K562 (cell line): ENCODE measurements around the gene DIP2C.

Source experiments
- FOXM1 ChIP-seq, 2 experiments: fragments of 450-650 bp in 1 of 2; sonication (generic) in 1 of 2; formaldehyde crosslinking in 1 of 2; IDR thresholded peaks; 2 replicates each; pipeline versions ENCODE4 v1.6.1 to v1.9.0; 2017 to 2022; ENCODE audit warnings: low read depth in 2 of 2, mild to moderate bottlenecking in 2 of 2, missing genetic modification reagents in 1 of 2, moderate library complexity in 1 of 2
- POLR2A ChIP-seq: fragments of 450-650 bp; conservative IDR thresholded peaks from 2 replicates; pipeline ENCODE4 v1.6.1; 2016
- POLR2G ChIP-seq: fragments of 200-400 bp; formaldehyde crosslinking; IDR thresholded peaks from 2 replicates; pipeline ENCODE4 v1.6.1; 2017; ENCODE audit warnings: low read depth, mild to moderate bottlenecking, antibody characterized with exemption, low read length, moderate library complexity
- RCOR1 ChIP-seq, 2 experiments: IDR thresholded peaks; 2 replicates each; pipeline ENCODE4 v1.6.1; 2012; ENCODE audit warnings: low read depth in 2 of 2, low read length in 2 of 2, borderline replicate concordance in 1 of 2, improper control_type of control experiment in 1 of 2
- STAG1 ChIP-seq: sonication (generic); formaldehyde crosslinking; IDR thresholded peaks from 2 replicates; pipeline ENCODE4 v1.5.0; 2020; ENCODE audit warnings: missing genetic modification reagents, borderline replicate concordance
- TRIM24 ChIP-seq, 2 experiments: fragments of 450-650 bp; IDR thresholded peaks; 2 replicates each; pipeline ENCODE4 v1.6.1; 2016
- TF ChIP-seq, protein P1 (sequence below): sonication (generic); formaldehyde crosslinking; IDR thresholded peaks from 2 replicates; pipeline ENCODE4 v1.8.1; 2022; ENCODE audit warnings: missing genetic modification reagents
- TF ChIP-seq, protein P2 (sequence below), 3 experiments: IDR thresholded peaks in 2 of 3; conservative IDR thresholded peaks in 1 of 3; 2 replicates each; pipeline ENCODE4 v1.5.1; 2011 to 2012; ENCODE audit warnings: low read length in 3 of 3, mild to moderate bottlenecking in 3 of 3, control low read depth in 2 of 3, improper control_type of control experiment in 1 of 3, inconsistent platforms in 1 of 3, low read depth in 1 of 3, mixed read lengths in 1 of 3, moderate library complexity in 1 of 3; ENCODE audit not compliant: insufficient read depth in 2 of 3
- TF ChIP-seq, protein P3 (sequence below): sonication (generic); formaldehyde crosslinking; IDR thresholded peaks from 2 replicates; pipeline ENCODE4 v1.8.1; 2023; ENCODE audit warnings: mild to moderate bottlenecking, missing genetic modification reagents
- TF ChIP-seq, protein P4 (sequence below): fragments of 450-650 bp; IDR thresholded peaks from 2 replicates; pipeline ENCODE4 v1.6.1; 2017; ENCODE audit warnings: antibody characterized with exemption, mild to moderate bottlenecking

DNA sequence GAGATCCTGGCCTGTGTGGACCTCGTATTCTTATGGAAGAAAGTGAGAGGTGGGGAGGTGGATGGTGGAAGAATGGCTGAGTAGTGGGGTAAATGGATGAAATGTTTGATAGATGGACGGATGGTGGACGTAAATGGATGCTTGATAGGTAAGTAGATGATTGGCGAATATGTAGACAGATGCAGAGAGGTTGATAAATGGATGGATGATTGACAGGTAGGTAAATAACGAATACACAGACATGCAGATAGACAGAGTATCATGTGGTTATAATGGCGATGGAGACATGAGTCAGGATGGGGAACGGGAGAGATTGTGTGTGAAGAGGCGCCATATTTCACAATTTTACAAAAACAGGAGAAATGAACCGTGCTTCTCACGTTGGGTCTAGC is 219.5 kb downstream of the DIP2C start:
- TF ChIP-seq POLR2G (no peak), STAG1 (CRISPR knock-in tag) (no peak), RCOR1 (IDR thresholded peaks at IDR 0.05; ENCODE audit: borderline replicate concordance in 1 of 2, low read depth in 2 of 2, low read length in 2 of 2) (no peak), POLR2A (no peak), TRIM24 (IDR thresholded peaks at IDR 0.05) (no peak), FOXM1 (IDR thresholded peaks at IDR 0.05; ENCODE audit: low read depth) (no peak), FOXM1 (CRISPR knock-in tag; IDR thresholded peaks at IDR 0.05; ENCODE audit: low read depth) (no peak)
- TF ChIP-seq, protein P1, sequence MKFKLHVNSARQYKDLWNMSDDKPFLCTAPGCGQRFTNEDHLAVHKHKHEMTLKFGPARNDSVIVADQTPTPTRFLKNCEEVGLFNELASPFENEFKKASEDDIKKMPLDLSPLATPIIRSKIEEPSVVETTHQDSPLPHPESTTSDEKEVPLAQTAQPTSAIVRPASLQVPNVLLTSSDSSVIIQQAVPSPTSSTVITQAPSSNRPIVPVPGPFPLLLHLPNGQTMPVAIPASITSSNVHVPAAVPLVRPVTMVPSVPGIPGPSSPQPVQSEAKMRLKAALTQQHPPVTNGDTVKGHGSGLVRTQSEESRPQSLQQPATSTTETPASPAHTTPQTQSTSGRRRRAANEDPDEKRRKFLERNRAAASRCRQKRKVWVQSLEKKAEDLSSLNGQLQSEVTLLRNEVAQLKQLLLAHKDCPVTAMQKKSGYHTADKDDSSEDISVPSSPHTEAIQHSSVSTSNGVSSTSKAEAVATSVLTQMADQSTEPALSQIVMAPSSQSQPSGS: no peak
- TF ChIP-seq, protein P2, sequence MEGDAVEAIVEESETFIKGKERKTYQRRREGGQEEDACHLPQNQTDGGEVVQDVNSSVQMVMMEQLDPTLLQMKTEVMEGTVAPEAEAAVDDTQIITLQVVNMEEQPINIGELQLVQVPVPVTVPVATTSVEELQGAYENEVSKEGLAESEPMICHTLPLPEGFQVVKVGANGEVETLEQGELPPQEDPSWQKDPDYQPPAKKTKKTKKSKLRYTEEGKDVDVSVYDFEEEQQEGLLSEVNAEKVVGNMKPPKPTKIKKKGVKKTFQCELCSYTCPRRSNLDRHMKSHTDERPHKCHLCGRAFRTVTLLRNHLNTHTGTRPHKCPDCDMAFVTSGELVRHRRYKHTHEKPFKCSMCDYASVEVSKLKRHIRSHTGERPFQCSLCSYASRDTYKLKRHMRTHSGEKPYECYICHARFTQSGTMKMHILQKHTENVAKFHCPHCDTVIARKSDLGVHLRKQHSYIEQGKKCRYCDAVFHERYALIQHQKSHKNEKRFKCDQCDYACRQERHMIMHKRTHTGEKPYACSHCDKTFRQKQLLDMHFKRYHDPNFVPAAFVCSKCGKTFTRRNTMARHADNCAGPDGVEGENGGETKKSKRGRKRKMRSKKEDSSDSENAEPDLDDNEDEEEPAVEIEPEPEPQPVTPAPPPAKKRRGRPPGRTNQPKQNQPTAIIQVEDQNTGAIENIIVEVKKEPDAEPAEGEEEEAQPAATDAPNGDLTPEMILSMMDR (IDR thresholded peaks at IDR 0.05 in 2 of 3, conservative IDR thresholded peaks at IDR 0.05 in 1 of 3; ENCODE audit: insufficient read depth in 2 of 3, low read depth in 1 of 3, low read length in 3 of 3): no peak
- TF ChIP-seq, protein P3, sequence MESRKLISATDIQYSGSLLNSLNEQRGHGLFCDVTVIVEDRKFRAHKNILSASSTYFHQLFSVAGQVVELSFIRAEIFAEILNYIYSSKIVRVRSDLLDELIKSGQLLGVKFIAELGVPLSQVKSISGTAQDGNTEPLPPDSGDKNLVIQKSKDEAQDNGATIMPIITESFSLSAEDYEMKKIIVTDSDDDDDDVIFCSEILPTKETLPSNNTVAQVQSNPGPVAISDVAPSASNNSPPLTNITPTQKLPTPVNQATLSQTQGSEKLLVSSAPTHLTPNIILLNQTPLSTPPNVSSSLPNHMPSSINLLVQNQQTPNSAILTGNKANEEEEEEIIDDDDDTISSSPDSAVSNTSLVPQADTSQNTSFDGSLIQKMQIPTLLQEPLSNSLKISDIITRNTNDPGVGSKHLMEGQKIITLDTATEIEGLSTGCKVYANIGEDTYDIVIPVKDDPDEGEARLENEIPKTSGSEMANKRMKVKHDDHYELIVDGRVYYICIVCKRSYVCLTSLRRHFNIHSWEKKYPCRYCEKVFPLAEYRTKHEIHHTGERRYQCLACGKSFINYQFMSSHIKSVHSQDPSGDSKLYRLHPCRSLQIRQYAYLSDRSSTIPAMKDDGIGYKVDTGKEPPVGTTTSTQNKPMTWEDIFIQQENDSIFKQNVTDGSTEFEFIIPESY (CRISPR knock-in tag): no peak
- TF ChIP-seq, protein P4, sequence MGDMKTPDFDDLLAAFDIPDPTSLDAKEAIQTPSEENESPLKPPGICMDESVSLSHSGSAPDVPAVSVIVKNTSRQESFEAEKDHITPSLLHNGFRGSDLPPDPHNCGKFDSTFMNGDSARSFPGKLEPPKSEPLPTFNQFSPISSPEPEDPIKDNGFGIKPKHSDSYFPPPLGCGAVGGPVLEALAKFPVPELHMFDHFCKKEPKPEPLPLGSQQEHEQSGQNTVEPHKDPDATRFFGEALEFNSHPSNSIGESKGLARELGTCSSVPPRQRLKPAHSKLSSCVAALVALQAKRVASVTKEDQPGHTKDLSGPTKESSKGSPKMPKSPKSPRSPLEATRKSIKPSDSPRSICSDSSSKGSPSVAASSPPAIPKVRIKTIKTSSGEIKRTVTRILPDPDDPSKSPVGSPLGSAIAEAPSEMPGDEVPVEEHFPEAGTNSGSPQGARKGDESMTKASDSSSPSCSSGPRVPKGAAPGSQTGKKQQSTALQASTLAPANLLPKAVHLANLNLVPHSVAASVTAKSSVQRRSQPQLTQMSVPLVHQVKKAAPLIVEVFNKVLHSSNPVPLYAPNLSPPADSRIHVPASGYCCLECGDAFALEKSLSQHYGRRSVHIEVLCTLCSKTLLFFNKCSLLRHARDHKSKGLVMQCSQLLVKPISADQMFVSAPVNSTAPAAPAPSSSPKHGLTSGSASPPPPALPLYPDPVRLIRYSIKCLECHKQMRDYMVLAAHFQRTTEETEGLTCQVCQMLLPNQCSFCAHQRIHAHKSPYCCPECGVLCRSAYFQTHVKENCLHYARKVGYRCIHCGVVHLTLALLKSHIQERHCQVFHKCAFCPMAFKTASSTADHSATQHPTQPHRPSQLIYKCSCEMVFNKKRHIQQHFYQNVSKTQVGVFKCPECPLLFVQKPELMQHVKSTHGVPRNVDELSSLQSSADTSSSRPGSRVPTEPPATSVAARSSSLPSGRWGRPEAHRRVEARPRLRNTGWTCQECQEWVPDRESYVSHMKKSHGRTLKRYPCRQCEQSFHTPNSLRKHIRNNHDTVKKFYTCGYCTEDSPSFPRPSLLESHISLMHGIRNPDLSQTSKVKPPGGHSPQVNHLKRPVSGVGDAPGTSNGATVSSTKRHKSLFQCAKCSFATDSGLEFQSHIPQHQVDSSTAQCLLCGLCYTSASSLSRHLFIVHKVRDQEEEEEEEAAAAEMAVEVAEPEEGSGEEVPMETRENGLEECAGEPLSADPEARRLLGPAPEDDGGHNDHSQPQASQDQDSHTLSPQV: no peak
